ENCODE data around the gene BANK1.
A peak's percentile ranks its signal among the peaks of the same experiment; 100 is the strongest.
"Not testable (repeated sequence)": the region's sequence is repeated elsewhere in the genome, so short reads cannot be mapped to it uniquely, and the experiment has no call there.

Gene BANK1

DNA sequence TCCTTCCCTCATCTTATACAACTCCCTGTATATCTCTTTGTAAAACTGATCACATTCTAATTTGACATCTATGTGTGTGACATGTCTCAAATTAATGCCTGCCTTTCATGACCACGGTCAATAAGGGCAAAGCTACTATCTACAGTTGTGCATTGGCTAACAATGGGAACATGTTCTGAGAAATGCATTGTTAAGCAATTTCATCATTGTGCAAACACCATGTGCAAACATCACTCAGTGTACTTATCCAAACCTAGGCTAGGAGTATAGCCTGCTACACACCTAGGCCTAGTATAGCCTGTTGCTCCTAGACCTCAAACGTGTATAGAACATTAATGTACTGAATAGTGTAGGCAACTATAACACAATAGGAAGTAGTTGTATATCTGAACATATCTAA is 95.0 kb downstream of the BANK1 start:
- no peak for DNase-seq (ENCODE audit: low read depth)

DNA sequence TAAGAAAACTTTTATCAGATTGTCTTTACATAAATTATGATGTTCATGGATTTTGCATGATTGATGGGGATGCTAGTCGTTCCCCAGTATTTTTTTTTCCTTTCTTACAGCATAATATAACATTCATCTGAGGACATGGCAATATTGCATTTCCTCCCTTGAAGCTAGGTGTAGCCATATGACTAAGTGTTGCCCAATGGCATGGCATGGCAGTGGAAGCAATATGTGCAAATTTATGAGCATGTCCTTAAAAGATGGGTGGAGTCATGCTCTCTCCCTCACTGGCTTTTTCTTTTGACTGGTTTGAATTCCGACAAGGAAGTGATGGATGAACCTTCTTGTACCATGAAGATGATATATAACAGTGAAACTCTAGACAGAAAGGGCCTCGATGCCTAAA is 96.3 kb downstream of the BANK1 start:
- no peak for DNase-seq (ENCODE audit: low read depth)

DNA sequence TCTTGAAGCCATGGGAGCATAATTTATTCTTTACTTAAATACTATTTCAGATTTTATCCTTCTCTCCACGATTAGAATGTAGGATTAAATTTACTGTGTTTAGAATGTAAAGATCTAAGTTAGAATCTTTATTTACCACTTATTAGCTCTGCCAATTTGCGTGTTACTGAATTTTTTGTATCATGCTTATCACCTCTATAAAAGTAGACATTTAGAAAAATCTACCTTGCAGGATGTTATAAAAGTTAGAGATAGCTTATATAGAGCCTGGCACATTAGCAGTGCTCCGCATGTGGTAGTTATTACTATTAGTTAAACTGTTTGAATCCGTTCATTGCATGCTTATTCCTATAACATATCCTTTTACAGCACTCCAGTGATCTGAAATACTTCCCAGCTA is 97.9 kb downstream of the BANK1 start:
- no peak for DNase-seq (ENCODE audit: low read depth)

DNA sequence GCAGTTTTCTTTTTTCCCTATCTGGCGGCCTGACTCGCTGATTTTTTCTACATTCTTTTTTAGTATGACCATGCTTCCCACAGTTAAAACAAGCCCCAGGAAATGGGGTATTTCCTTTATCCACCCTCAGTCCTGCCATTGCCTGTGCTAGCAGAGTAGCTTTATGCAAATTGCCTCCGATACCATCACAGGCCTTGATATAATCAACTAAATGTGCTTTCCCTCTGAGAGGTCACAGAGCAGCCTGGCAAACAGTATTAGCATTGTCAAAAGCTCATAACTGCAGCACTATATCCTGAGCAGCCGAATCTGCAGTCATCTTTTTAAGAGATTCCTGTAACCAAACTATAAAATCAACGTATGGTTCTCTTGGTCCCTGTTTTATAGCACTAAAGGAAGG is 115.0 kb downstream of the BANK1 start:
- not testable (repeated sequence) for DNase-seq (ENCODE audit: low read depth)

DNA sequence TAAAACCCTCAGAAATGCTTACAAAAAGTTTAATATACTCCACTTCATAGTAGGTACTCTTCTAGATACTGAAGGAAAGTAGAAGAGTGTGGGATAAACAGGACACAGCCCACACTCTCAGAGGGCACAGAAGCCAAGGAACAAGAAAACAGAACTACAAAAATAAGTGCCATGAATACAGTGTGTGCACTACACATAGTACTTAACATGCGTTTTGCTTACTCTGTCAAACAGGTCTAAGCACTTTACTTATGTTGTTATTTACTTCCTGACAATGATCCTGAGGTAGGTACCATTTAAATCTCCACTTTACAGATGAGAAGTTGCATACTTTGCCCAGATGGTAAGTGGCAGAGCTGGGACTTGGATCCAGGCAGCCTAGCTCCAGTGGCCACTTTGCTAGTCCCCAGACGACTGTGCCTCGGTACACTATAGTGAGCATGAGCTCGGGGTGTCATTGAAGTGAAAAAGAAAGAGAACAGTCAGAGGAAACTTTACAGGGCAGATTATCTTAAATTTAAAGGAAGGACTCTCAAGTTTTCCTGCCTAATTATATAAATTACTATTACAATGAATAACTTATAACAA is 120.3 kb downstream of the BANK1 start:
- DNase-seq (ENCODE audit: low read depth), result no peak

DNA sequence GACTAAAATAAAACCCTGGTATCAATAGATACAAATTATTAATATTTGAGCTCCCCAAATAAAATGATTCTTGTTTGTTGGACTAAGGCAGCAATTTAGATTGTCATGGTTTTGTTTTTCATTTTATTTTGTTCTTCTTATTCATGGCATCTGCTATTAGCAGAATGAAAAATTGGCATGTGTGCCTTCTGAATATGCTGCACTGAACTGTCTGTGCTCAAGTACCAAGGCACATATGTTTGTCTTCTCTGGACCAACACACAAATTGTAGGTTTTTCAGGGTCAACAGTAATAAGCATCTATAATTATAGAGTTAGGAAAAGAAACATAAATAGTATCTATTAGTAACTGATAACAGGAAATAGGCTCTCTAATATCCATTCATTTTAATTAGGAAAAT is 121.1 kb downstream of the BANK1 start:
- DNase-seq (ENCODE audit: low read depth), result no peak

DNA sequence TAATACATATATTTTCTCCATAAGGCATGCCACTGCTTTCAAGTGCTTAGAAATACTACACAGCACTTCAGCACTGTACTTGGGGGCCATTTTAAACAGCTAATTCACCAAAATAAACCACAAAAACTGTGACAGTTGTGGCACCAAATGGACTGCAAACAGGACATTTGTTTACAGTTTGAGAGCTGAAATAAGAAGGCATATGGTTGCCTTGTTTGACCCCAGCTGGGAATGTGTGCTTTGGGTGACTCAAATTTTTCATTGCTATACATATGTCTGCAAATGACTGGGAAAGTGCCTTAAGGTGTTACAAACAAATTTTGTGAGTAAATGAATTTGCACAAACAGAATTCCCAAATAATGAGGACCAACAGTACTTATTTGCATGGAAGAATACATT is 124.2 kb downstream of the BANK1 start:
- DNase-seq (ENCODE audit: low read depth), result no peak

DNA sequence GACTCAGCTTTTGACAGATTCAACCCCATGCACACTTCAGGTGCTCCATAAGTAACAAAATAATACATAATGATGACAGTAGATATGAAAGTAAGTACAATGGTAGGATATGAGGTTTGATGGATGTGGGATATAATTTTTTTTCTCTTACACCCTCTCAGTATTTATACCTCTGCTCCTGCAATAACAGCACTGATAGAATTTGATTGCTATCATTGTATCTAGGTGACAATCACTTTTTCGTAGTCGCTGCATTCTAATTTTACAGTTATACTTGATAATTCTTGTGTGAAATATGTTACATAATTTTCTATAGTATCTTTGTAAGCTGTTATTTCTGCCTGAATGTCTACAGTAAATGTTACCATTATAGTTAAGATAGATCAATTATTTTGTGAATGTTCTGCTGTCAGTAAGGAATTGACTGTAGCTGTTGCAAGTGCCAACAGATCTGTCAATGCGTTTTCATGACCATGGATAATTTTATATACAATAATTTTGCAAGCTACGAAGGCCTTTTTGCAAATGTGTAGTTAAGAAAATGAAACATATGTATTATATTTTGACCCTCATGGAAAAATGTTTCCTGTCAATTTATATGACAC is 128.9 kb downstream of the BANK1 start:
- no peak for DNase-seq (ENCODE audit: low read depth)

DNA sequence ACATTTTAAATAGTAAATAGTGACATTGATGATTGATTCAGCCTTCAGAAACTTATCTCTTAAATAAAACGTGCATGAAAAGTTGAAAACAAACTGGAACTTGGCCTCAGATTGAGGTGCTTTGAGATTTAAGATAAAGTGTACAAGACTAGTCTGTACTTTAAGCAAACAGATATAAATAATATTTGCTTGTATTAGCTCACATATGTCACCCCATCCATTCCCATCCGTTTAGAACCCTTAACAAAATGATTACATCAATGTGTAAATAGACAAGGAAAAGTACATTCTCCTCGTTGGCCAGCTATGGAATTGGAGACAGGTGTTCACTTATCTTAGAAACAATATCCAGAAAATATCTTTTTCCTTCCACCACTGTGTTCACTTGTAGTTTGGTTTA is 130.8 kb downstream of the BANK1 start:
- no peak for DNase-seq (ENCODE audit: low read depth)

DNA sequence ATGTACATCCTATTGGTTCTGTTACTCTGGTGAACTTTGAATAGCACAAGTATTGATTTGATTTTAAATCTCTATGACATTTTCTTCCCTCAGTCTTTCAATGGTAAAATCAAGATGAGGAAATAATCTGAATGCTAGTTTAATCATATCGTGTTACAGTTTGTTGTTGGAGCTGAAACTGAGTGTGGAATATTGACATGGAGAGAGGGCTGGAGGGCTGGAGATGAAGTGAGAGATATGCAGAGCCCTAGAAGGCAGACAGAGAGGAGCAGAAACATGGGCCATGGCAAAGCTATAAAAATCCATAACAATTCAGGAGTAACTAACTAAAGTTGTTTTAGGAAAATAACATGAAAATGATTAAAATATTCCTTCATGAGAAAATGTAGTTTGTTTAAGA is 141.1 kb downstream of the BANK1 start:
- no peak for DNase-seq (ENCODE audit: low read depth)

DNA sequence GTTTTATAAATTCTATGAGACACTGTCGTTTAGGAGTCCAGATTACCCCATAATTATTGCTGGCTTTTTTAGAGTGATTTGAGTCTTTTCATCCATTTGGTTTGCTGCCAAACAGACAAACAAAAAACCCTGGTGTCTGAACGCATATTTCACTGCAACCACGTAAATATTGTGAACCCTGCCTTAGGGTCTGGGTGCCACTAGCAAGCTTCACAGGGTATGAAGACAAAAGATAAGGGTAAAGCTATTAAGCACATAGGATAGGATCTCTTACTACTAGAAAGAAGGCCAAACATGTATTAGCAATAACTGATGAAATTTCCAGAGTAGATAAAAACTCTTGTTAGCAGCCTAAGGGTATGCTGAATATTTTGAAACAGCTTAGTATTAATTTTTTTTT is 143.3 kb downstream of the BANK1 start:
- DNase-seq (ENCODE audit: low read depth), result no peak

DNA sequence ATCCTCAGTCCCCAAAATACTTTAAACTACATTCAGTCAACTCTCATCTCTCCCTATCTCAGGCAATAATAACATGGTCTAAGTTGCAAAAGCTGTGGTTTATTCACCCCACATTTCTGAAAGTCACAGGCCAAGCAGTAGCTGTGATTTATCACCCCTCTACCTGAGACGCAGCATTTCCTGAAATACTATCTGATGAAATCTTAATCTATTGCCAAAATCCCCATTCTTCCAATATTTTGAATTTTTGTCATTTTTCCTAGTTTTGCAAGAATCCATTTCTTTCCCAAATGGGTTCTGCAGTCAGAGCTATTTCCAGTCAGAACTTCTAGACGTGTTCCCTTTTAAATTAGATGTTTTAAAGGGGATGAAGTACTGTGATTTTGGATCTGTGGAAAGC is 148.3 kb downstream of the BANK1 start:
- DNase-seq (ENCODE audit: low read depth), result no peak

DNA sequence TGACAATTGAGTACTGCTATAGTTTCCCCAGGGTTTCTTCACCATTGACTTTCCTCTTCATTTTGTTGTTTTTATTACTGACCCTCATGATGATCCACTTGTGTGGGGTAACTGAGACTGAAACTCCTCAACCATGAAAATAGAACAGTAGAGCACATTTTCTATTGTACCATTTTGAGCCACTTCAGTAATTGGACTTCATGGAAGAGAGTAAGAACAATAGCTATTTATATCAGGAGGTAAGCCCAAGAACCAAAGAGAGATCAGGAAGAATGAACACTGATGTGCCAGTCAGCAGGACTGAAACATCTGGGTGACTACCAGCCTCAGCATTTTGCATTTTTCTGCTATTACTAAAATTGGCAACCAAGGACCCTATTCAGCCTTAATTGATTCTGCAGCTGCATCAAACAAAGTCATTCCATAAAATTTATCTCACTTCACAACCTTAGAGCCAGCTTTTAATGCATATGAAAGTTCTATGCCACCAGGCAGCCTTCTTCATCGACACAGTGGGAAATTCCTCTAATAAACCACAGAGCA is 151.4 kb downstream of the BANK1 start:
- no peak for DNase-seq (ENCODE audit: low read depth)

DNA sequence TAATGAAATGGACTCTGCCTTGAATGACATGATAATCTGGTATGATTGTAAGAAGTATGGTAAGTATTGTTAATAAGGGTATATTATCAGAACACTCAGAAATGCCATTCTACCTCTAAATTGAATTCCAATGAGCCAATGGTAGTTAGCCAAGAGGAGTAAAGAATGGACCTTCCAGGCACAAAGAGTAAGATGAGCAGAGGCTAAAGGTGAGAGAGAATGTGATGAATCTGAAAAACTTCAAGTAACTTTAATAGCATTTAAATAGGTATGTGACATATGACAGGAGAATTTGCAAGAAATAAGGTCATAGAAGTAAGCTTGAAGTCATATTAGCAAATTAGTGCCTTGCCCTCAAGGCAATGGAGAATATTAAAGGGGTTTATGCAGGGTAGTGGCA is 152.4 kb downstream of the BANK1 start:
- no peak for DNase-seq (ENCODE audit: low read depth)

DNA sequence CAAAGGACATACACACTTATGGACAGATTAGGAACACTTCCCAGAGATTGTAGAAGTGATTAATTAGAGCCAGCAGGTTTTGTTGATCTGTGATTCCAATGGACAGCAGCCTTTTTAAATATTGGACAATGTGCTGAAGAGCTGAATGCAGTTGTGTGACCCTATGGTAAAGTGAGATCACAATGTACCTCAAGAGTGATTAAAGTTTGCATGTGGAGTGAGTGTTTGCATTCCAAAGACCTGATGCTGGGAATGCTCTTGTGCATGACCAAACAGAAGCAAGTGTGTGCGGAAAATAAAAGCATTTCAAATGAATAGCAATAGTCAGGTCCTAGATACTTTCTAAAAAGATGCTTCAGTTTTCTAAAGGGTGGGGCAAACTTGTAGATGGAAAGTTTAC is 154.1 kb downstream of the BANK1 start:
- peak; percentile 18 for DNase-seq (ENCODE audit: low read depth)

DNA sequence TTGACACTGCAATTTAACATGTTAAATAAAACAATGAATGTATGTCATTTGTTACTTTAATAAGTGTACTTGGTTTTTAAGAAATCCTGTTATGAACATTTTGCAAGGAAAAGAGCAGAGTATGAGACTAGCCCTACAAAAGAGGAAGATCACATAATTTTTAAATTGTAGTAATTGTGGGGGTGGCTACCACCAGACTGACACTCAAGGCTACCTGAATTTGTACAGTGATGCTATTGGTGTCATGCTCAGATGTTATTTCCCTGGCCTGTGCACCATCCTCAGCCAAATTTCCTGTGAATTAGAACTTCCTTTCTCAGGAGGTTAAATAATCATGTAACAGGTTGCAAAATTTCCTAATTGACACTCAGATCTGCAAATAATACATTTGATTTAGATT is 157.5 kb downstream of the BANK1 start:
- no peak for DNase-seq (ENCODE audit: low read depth)

DNA sequence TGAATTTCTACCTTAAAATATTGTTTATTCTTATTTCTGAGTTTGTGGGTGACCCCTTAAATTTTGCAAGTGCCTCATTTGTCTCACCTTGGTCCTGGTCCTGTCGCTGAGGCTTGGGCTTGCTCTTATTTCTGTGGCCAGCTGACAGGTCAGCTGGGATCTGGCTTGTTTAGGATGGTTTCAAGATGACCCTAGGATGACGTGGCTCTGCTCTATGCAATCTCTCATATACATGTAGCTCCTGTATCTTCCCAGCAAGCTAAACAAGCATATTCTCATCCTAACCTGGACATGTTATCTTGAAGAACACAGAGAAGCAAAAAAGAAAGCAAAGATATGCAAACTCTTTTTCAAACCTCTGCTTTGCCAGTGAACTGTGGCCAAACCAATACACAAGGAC is 158.4 kb downstream of the BANK1 start:
- DNase-seq (ENCODE audit: low read depth), result peak; percentile 53

DNA sequence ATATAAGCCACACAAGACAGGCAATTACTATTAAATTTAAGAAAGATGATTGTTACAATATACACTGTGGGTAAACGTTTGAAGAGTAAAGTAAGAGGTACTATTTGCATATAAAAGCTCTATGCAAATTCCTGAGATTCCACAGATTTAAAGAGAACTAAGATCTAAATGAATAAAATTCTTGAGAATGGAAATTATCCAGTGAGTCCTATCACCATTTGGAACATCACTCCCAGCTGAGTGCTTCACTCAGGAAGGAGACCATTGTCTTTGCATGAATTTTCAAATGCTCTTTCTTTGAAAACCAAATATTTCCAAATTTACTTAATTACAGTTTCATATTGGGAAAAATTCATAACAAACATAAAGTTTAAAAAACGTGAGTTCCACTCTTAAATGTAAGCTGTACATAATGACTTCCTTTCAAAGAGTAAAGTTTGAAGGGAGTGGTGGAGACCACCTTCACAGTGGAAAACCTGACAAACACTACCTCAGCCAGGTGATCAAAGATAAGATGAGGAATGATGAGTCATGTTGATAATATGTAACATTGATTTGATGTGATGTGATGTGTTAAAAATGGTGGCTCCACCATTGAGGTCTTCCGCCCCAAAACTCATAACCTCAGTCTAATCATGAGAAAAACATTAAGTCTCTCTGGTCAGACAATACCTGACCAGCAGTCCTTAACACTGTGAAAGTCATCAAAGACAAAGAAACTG is 159.9 kb downstream of the BANK1 start:
- no peak for DNase-seq (ENCODE audit: low read depth)

DNA sequence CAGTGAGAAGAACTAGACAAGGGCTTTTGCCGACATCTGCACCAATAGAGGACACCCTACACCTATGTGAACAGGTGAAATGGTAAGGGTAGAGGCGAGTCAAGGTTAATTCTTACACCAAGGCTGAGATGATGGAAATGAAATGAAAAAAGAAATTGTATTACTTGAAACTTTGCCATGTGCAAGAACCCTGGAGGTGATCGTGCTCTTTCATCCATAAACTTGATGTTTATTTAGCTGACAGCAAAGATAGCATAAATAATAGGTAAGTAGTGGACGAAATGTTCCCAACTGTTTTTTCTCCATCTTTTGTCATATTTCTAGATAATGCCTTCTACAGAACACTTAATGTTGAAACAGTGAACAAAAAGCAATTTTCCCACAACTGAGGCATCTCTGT is 162.5 kb downstream of the BANK1 start:
- DNase-seq (ENCODE audit: low read depth), result no peak

DNA sequence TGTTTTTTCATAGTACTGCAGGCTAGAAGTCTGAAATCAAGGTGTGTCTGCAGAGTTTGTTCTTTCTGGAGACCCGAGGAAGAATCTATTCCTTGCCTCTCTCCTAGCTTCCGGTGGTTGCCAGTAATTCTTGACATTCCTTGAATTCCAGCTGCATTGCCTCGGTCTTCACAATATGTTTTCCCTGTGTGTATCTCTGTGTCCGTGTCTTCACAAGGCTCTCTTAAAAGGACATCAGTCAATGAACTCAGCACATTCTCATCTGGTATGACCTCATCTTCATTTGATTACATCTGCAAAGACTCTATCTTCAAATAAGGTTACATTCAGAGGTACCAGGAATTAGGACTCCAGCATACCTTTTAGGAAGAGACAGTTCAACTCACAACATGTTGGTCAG is 163.4 kb downstream of the BANK1 start:
- DNase-seq (ENCODE audit: low read depth), result peak; percentile 77

DNA sequence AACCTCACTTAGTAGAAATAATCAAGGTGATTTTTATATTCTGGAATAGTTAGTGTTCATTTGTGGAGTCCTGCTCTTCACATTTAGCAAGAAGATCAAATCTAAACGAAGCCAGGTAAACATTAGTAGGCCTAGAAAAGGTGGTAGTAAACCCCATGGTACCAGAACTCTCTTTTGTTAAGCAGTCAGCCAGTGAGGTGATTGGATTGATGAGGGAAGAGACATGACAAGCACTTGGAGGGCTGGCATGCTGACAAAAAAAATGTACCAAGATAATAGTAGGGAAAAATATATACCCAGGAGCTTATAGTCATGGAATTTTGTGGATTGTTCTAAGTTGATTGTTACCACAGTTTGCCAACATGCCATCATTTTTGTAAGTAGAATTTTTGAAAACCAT is 163.8 kb downstream of the BANK1 start:
- peak; percentile 6 for DNase-seq (ENCODE audit: low read depth)

DNA sequence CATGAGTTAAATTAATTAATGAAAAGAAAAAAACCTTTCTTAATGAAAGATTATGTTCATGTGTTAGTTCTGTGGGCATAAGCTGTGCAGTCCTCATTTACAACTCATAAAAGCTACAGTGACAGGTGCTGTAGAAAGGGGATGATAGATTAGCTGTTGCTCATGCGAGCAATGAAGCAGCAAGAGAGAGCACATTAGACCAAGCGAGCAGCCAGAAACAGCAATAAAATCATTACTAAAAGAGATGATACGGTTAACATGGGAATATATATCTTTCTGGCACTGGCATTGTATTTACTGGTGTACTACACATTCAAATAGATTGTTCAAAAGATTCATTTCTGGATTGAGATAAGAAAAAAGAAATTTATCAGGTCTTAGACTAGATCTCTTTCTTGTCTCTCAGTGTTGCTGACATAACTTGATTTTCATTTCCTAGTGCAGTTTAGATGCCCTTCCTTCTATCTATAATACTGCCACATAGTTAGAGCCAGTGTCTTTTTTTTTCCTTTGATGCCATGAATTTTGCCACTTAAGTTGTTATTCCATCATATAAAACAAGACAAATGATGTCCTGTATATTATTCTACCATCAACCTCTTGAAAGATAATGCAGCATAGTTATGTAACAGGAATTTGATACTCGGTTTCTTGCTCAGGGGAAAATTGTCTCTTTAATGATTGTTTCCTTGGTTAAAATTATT is 164.6 kb downstream of the BANK1 start:
- no peak for DNase-seq (ENCODE audit: low read depth)
